GM18511 (cell line): ENCODE results near the gene KMT2C.
"Not testable (repeated sequence)": the region's sequence is repeated elsewhere in the genome, so short reads cannot be mapped to it uniquely, and the experiment has no call there.

Source experiments
- ATAC-seq: cut with Tn5 transposase; IDR thresholded peaks from one replicate; pipeline ENCODE4 v1.9.1; 2021; ENCODE audit warnings: mild to moderate bottlenecking, moderate library complexity; ENCODE audit not compliant: unreplicated experiment

The KMT2C gene

DNA sequence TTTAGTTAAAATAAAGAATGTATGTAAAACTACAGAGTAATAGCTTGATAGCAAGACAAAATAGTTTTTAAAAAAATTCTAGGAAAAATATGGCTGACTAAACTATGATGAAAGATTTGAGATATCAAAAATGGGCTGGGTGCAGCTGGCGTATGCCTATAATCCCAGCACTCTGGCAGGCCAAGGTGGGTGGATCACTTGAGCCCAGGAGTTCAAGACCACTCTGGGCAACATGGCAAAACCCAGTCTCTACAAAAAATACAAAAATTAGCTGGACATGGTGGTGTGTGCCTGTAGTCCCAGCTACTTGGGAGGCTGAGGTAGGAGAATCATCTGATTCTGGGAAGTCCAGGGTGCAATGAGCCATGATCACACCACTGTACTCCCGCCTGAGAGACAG lies 29.8 kb downstream of the KMT2C start:
- not testable (repeated sequence) for ATAC-seq

DNA sequence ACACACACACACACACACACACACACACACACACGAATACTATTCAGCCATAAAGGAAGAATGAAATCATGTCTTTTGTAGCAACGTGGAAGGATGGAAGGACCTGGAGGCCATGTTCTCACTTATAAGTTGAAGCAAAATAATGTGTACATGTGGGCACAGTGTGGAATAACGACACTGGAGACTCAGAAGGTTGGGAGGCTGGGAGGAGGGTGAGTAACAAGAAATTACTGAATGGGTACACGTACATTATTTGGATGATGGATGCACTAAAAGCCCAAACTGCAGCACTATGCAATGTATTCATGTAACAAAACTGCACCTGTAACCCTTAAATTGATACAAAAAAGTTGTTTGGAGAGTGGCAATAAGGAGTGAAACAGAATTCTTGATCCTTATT lies 32.1 kb downstream of the KMT2C start:
- ATAC-seq = no peak

DNA sequence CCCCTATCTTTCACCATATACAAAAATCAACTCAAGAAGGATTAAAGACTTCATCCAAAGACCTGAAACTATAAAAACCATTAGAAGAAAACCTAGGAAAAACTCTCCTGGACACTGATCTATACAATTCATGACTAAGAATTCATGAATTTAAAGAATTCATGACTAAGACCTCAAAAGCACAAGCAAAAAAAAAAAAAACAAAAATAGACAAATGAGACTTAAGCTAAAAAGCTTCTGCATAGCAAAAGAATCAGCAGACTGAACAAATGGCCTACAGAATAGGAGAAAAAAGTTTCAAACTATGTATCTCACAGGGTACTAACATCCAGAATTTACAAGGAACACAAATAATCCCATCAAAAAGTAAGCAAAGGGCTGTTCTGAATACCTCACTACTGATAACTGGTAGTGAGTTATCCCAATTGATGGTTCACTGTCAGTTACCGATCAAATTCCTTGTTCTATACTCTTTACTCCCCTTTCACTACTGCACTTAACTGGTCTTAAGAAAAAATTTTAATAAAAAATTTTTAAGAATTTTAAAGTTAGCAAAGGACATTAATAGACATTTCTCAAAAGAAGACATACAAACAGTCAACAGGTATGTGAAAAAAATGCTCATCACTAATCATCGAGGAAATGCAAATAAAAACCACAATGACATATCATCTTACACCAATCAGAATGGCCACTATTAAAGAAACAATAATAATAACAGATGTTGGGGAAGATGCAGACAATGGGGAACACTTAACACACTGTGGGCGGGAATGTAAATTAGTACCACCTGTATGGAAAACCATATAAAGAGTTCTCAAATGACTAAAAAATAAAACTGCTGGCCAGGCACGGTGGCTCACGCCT lies 33.2 kb downstream of the KMT2C start:
- ATAC-seq = no peak

DNA sequence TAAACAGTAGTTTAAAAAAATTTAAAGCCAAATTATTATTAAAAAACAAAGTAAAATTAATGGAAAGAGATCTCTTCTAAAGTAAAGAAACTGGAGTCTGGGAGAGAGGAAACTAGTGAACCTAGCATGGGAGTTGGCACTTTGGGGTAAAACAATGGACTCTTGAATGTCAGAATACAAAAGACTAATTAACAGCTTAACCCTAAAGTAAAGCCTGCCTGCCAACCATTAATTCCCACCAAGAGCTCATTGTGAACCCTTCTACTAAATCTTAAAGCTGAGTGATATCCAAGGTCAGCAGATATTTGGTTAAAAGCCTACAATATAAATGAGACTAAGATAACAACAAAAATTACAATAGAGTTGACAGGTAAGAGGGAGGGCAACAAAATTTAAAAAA lies 36.5 kb downstream of the KMT2C start:
- no peak for ATAC-seq

DNA sequence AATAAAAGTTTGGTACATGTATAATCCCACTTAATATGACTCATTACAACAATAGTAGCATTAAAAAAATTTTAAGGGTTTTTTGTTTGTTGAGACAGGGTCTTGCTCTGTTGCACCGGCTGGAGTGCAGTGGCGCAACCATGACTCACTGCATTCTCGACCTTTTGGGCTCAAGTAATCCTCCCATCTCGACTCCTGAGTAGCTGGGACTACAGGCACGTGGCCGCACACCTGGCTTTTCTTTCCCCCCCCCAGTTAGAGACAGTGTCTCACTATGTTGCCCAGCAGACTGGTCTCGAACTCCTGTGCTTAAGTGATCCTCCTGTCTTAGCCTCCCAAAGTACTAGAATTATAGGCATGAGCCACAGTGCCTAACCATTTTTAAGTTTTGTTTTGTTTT lies 40.7 kb downstream of the KMT2C start:
- no peak for ATAC-seq

DNA sequence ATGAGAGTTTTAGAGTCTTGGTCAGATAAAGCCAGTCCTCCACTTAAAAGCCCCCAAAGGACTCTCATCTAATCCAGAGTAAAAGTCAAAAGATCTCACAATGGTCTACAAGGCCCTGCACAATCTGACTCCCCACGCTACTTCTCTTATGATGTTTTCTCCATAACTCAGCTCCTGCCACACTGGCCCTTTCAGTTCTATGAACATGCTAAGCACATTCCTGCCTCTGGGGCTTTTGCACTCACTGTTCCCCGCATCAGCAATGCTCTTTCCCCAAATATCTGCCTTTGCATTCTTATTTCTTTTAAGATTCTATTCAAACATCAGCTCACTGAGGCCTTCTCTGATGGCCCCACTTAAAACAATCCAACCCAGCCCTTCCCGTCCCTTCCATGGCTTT lies 41.6 kb downstream of the KMT2C start:
- not testable (repeated sequence) for ATAC-seq

DNA sequence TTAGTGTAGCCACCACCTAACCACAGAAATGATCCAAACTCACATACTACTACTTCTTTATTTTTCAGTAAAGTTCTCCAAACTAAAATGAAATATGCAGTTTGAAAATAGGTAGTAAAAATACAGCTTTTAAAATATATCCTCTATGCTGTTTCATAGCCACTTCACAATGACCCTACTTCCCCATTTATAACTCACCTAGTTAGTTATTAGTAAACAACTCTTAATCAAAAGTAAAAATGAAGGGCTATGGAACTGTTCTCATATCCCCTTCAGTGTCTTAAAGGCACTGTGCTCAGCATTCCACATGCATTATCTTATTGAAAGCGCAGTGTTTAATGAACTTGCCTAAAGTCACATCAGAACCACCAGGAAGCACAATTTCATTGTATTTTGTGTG lies 43.5 kb downstream of the KMT2C start:
- ATAC-seq = peak; percentile 91

DNA sequence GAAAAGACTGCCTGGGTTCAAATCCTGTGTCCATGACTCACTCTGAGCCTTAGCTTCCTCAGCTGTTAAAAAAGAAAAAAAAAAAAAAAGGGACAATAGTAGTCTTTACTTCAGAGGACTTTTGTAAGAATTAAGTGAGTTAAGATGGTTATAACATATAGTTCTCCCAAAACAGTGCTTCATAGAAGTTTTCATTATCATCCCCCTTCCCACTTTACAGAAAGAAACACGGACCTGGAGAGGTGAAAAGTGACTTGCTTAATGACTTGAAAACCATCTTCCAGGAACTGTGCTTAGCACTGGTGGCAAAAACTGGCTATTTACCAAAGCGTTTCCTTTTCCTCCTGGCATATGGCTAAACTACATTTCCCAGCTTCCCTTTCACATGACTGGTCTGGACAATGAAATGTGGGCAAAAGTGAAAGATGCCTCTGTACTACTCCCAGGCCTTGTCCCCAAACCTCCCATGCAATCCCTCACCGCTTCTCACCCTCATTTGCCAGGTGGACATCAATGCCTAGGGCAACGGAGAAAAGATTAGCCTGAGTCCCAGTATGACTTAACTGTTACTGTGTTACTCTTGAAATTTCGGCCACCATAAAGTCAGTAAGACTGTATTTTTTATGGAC lies 49.6 kb downstream of the KMT2C start:
- not testable (repeated sequence) for ATAC-seq

DNA sequence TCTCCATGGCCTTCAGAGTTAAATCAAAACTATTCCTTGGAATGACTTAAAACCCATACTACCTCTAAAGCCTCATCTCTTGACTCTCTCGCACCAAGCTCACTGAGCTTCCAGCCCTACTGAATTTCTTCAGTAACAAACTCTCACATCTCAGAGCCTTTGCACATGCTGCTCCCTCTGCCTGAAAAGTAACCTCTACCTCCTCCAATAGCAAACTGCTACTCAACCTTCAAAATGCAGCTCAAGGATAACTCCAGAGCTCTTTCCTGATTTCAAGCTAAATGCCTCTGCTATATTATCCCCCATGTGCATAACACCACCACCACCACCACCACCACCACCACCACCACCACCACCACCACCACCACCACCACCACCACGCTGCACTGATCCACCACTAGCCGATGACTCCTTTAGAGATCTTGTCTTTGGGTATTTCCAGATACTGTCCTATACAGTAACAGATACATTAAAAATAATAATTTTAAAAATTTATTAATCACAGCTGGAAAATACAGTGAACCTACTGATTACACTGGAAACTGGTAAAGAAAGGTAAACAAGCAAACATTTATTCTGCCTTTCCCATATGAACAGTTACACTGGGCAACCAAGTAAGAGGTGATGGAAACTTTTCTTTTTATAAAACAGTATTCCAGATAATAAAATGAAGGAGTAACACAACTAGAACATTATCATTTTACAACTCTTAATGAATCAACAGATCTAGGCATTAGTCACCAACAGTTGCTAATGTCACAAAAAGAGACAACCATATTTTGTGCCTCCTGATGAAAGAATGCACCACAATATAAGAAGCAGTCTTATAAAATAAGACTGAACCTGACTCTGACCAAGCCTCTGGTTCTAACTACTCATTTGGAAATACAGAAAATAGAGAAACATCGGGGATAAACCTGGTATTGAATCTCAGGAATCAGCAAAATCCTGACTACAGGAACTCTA lies 51.3 kb downstream of the KMT2C start:
- not testable (repeated sequence) for ATAC-seq

DNA sequence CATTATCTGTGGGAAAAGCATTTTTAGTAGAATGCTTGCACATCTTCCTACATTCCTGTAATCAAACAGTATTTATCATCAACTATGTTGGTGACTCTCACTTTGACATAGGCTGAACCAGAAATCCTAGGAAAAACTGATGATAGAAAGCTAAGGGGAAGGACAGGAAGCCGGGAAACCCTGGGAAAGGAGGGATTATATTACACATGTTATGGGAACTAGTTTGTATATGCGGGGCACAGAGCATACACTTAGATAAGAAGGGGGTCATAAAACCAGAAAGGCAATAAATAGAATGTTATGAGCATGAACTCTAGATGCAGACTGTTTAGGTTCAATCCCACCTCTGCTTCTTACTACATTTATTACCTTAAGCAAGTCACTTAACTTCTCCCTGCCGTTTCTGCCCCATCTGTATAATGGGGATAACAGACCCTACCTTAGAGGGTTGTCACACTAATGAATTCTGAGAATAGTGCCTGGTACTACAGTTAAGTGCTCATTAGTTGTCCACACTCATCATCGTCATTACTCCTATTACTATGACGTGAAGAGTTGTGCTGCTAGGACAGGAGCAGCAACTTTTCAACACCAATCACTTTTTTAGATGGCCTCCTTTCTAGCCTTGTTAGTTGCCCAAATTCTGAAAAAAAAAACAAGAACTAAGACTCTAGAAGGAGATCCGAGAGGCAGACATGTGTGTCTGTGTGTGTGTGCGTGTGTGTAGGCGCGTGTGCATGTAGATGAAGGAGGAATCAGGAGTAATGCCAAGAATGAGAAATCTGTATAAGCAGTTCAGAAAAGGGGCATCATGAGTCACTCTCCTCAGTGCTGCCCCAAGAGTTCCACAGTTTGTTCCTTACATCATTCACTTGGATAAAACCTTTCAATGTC lies 52.2 kb downstream of the KMT2C start:
- ATAC-seq = no peak

DNA sequence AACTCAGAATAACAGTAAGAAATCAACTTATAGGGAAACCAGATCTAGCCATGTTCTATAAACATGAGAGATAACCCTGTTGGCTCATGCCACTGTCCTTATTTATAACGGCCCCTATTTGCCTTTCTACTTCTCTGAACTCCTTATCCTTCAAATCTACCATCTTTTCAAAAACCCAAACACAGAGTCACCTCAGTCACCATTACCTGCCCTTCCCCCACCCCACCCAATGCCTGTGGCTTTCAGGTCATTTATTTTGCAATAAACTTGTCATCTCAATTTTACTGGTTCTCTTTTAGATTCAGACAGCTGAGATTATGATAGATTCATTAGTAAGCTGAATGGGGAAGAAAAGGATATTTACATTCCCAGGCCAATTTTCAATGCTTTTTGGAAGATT lies 53.6 kb downstream of the KMT2C start:
- ATAC-seq = no peak

DNA sequence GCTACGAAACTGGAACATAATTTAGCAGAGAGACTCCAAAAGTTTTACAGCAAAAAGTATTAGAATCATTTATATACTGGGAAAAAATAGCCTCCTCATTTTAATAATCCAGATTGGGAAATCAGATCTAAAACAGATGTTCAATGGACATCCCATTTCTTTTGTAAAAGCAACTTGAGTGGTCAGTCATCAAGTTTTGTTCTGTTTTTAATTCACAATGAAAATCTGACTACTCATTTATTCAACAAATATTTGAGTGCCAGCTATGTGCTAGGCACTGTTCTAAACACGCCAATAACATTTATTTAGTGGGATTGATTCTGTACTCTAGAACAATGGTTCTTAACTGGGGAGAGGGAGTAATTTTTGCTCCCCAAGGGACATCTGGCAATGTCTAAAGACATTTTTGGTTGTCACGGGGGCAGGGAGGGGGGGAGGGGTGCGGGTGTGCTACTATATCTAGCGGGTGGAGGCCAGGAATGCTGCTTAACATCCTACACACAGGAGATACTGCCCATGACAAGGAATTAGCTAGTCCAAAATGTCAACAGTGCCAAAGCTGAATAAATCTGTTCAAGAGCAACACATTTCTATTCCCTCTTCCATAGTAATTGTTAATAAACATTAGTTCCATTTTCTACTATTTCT lies 54.7 kb downstream of the KMT2C start:
- ATAC-seq = not testable (repeated sequence)

DNA sequence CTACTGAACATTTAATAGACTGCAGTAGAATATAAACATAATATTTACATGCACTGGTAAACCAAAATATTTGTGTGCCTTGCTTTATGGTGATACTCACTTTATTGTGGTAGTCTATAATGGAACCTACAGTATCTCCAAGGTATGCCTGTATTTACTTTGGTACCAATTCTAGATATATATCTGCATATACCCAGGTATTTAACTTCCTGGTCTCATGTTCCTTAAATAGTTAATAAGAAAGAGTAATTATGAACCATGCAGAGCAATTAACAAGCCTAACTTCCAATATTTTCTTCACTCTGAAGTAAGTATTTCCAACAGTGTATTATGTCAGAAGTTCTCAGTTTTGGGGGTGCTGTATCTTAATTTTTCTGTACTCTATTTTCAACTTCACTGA lies 57.3 kb downstream of the KMT2C start:
- ATAC-seq = not testable (repeated sequence)

DNA sequence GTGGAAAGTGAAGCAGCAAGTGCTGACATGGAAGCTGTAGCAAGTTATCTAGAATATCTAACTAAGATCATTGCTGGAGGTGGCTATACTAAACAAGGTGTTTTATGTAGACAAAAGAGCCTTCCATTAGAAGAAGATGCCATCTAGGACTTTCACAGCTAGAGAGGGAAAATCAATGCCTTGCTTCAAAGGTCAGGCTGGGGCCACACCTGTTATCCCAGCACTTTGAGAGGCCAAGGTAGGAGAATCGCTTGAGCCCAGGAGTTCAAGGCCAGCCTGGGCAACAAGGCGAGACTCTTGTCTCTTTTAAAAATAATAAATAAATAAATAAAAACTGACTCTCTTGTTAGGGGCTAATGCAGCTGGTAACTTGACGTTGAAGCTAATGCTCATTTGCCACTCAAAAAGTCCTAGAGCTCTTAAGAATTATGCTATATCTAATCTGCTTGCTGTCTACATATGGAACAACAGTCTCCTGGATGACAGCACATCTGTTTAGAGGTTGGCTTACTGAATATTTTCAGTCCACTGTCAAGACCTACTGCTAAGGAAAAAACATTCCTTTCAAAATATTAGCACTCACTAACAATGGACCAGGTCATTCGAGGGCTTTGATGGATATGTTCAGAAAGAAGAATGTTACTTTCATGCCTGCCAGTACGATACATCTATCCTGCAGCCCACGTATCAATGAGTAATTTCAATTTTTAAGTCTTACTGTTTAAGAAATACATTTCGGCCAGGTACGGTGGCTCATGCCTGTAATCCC lies 58.9 kb downstream of the KMT2C start:
- ATAC-seq = not testable (repeated sequence)

DNA sequence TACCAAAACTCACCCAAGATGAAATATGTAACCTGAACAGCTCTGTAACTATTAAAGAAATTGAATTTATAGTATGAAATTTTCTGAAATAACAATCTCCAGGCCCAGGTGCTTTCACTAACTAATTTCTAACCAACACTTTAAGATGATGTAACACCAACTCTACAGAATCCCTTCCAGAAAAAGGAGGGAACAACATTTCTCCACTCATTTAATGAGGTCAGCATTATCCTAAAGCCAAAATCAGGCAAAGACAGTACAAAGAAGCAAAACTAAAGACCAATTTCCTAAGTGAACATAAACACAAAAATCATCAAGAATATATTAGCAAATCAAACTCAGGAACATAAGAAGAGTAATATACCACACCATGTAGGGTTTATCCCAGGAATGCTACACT lies 65.5 kb downstream of the KMT2C start:
- no peak for ATAC-seq

DNA sequence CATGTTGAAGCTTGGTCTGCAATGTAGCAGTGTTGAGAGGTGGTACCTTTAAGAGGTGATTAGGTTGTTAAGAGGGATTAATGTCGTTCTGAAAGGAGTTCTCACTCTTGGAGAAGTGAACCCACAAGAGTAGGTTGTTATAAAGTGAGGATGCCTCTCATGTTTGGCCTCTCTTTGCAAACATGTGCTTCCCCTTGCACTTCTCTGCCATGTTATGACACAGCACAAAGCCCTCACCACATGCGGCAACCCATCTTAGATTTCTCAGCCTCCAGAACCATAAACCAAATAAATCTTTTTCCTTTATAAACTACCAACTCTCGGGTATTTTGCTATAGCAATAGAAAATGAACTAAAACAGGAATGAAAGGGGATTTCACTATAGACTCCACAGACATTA lies 66.3 kb downstream of the KMT2C start:
- no peak for ATAC-seq

DNA sequence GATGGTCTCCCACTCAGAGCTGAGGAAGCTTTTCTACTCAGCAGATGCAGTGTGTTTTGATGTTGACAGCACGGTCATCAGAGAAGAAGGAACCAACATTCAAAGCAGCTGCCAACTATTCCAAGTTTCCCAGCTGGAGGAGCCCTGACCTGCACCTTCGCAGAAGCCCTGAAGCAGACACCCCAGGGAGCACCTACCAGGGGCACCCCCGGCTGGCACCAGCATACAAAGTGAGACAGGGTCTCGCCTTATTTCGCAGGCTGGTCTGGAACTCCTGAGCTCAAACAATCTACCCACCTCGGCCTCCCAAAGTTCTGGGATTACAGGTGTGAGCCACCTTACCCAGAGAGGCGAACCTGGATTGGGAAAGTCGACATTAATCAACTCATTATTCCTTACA lies 68.6 kb downstream of the KMT2C start:
- no peak for ATAC-seq

DNA sequence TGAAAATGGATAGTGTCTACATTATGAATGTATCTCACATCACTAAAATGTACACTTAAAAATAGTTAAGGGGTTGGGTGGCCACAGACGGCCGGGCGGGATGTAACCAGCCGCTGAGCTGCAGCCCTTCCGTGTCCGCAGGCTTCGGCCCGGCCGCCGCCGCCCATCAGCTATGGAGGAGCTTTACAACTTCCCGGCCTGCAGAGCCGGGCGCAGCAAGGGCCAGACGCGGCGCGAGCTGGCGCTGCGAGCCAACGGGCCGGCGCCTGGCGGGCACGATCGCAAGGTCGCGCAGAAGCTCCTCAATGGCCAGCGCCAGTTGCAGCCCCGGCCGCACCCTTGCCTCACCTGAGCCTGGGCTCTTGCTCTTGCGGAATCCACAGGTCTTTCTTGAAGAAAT lies 69.1 kb downstream of the KMT2C start:
- no peak for ATAC-seq

DNA sequence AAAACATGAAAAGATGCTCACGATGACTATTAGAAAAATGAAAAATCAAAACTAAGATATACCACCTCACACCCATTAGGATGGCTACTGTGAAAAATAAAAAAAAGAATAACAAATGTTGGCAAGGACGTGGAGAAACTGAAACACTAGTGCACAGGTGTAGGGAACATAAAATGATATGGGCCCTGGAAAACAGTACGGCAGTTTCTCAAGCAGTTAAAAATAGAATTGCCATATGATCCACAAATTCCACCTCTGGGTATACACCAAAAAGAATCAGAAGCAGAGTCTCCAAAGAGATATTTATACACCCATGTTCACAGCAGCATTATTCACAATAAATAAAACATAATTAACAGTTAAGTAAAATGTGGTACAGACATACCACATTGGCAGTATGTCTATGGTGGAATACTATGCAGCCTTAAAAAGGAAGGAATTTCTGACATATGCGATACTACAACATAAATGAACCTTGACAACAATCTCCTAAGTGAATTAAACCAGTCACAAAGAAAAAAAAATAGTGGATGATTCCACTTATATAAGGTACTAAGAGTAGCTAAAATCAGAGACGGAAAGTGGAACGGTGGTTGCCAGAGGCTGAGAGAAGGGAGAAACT lies 69.7 kb downstream of the KMT2C start:
- ATAC-seq = no peak
